Stimulated activated naive CD4-positive, alpha-beta T cell treated with Interleukin-2 at 50 U/mL for 16 hours (primary cell): Measurements from ENCODE around the gene DES.

Source experiments
- DNase-seq: peaks from one replicate; lab custom pipeline; 2025; lab: John Stamatoyannopoulos, UW

The DES gene

DNA sequence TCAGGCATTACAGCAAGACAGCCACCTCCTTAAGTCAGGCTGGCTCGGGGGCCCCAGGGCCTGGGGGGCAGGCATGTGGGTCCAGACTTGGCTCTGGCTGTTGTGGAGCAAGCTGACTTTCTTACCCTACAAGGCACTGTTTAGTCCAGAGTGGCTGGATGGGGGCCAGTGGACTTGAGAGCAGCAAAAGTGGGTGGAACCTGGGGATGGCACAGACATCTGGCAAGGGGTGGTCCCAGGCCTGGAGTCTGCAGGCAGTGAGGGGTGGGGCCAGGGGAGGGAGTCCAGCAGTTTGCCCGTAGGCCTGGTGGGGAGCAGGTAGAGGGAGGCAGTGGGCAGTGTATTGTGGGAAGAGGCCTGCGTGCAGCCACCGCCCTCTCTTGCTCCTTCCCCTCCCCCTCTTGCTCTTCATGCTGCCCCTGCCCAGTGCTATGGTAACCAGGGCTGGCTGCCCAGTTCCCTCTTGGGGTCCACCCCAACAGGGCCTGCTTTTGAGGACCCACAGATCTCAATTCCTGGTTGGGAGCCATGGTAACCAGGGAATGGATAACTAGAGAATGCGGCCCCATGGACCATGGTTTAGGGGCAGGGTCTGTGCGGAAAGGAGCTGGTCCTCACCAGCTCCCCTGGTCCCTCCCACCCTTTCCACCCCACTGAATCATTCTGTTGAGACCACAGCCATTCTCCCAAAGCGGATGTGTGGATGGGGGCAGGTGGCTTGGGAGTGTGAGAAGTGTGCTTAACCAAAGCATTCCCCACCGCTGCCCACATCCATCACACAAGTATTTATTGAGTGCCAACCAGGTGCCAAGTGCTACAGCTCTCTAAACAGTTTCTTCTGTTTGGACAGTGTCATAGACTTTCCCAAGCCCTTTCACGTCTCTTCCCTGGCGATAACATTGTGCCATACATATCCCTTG, 35.8 kb downstream of the DES start:
- DNase-seq, result no peak

DNA sequence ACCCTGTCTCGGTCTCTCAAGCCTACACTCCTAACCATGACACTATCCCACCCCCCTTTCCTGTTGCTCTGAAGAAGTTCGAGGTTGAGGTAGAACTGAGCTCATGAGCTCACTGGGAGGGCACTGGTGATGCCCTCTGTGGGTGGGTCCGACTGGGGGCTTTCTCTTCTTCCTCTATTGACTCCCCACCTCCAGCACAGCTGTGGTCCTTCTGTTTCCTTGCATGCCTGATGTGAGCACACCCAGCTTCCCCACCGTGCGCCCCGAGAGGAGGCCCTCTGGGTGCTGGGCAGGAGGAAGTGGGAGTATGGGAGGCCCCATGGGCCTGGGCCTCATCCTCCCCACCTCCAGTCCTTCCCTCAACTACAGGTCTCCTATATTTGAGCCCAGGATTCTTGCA, 37.4 kb downstream of the DES start:
- DNase-seq, result no peak

DNA sequence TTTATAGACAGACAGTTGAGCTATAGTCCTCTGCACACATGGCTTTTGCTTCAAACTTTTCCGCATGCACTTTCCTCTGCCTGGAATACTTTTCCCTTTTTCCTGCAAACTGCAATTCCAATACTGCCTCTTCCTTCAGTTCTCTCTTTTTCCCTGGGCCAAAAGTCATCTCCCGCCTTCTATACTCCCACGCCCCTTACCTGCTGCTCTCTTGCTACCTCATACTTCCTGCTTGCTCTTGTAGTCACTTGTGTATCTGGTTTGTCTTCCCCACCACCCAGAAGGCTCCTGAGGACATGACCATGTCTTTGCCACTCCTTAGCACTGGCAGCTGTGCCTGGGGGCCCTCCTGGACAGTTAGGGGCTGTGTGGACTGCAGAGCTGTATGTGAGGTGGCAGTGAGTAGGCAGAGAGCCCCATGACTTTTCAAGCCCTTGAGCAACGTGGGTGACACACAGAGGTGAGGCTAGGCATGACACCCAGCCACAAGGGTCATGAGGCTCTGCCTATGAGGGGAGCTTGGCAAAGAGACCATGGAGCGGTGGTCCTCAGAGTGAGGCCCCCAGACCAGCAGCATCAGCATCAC, 39.7 kb downstream of the DES start:
- no peak for DNase-seq

DNA sequence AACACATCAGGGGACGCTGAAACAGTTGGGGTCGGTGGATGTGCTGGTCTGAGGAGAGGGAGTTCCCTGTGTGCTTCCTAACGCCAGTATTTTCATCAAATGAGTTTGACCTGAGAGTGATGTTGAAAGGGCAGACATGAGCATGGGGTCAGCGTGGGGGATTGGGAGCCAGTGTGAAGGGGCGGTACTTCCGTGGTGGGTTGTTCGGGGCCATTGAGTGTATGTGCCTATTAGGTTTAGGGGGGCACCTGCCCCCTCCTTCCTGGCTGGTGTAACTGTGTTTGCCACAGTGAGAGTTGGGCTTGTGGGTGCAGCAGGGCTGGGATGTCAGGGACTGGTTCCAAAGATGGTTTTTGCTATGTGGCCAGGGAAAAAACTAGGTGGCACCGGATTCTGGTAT, 40.8 kb downstream of the DES start:
- DNase-seq, result no peak

DNA sequence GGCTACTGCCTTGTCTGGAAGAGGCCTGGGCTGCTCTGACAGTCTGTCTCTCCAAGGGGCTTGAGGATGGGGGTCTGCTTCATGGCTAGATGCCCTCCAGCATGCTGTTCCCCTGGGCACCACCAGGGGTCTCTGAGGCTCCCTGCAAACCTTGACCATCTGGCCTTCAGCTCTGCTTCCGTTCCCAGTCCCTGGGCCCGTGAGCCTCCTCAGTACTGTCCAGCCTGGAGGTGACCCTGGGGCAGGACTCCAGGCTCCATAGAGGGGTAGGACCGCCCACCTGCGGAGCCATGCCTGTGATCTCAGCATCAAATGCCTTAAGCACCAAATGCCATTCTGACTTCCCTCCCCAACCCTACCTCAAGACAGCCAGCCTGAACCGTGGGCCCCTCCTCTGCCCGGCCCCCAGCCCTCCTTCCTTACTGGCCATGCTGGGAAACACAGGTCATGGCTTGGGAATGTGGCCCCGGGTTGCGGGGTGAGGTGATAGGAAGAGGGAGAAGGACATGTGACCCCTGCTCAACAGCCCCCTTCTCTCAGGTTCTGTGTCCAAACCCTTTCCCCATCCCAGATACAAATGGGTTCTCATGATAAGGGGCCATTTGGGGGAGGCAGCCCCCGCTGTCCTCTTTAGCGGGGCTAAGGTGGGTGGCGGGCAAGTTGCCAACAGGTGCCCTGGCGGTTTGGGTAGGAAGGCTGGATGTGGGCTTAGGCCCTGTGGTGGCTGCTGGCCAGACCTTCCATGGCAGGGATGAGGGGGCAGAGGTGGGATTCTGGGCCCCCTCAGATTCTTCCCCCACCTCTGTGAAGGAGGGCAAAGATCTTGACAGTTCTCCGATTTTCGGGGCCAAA, 41.5 kb downstream of the DES start:
- DNase-seq, result no peak

DNA sequence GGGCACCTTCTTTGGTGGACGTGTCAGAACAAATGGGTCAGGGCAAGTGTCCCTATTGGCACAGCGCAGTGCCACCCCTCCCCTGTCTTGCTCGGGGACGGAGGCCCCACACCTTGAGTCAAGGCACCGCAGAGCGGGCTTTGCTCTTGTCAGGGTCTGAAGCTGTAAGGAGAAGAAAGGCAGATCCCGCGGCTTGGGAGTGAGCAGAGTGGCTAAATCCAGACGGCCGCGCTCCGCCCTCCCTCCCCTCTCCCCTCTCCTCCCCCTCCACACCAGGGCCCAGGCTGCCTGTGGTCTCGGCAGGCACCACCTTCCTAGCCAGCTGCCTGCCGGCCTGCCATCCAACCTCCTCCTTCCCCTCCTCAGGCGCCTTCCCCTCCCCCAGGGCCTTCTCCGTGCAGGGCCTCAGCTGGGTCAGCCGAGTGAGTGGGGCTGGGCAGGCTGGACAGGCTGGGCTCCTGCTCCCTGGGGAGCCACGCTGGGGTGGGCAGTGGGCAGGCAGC, 42.3 kb downstream of the DES start:
- DNase-seq, result no peak

DNA sequence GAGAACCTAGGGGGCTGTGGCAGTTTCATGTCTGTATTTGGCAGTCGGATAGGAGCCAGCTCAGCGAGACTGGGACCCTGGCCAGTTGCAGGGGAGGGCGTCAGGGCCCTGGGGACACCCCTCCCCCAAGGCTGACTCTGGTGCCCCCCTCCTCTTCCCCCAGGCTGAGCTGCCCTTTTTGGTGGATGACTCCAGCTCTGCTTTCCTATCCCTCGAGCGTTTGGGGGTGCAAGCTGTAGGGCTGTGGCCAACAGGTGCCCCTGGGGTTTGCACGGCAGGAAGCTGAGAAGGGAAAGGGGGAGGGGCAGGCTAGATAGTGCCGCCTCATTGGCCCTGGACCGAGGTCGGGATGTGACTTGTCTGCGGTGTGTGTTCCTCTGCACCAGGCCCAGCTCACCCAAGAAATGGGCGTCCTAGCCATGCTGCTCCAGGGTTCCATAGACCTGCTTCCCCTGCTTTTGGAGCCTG, 42.9 kb downstream of the DES start:
- DNase-seq, result no peak

DNA sequence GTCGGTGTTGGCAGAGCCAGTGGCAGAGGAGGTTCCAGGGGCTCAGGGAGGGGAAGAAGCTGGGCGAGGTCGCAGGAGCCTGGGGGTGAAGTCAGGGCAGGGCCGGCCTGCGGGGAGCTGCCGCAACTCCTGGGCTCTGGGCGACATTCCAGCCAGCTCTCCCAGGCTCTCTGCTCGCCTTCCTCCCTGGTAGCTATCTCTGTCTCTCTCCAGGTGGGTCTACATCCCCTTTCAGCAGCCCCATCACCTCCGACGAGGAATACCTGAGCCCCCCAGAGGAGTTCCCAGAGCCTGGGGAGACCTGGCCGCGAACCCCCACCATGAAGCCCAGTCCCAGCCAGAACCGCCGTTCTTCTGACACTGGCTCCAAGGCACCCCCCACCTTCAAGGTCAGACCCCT, 43.5 kb downstream of the DES start:
- DNase-seq, result no peak

DNA sequence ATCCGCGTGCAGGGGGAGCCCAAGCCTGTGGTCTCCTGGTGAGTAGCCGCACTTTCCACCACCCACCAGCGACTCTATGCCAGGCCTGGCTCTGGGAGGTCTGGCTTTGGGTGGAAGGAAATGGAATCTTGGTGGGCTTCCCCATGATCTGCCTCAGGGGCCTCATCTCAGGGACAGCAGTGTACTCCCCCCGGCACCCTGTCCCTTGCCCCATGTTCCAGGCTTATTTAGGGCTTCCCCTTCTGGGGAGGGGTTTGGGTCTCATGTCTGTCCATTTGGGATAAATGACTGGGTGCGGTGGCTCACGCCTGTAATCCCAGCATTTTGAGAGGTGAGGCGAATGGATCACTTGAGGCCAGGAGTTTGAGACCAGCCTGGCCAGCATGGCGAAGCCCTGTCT, 44.2 kb downstream of the DES start:
- no peak for DNase-seq

DNA sequence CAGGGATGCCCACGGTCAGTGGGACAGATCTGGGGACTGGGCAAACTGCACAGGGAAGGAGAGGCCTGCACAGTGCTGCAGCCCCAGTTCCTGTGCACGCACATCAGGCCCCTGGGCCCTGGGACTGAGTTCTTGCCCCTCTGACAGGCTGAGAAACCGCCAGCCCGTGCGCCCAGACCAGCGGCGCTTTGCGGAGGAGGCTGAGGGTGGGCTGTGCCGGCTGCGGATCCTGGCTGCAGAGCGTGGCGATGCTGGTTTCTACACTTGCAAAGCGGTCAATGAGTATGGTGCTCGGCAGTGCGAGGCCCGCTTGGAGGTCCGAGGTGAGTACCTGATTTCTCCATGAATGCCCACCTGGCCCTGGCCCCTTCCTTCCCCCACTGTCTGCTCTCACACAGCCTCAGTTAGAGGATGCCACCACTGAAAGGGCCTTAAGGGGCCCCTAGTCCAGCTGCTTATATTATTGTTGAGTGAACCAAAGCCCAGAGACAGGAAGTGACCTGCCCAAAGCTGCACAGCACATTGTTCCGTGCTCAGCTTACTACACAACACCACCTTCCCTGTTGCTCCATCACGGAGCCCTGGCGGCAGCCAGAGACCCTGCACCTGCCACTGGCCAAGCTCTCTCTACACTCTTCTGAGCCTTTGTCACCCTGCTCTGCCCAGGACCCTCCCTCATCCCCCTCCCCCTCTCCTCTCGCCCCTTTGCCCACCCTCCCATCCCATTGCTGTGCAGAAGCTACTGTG, 46.3 kb downstream of the DES start:
- no peak for DNase-seq

DNA sequence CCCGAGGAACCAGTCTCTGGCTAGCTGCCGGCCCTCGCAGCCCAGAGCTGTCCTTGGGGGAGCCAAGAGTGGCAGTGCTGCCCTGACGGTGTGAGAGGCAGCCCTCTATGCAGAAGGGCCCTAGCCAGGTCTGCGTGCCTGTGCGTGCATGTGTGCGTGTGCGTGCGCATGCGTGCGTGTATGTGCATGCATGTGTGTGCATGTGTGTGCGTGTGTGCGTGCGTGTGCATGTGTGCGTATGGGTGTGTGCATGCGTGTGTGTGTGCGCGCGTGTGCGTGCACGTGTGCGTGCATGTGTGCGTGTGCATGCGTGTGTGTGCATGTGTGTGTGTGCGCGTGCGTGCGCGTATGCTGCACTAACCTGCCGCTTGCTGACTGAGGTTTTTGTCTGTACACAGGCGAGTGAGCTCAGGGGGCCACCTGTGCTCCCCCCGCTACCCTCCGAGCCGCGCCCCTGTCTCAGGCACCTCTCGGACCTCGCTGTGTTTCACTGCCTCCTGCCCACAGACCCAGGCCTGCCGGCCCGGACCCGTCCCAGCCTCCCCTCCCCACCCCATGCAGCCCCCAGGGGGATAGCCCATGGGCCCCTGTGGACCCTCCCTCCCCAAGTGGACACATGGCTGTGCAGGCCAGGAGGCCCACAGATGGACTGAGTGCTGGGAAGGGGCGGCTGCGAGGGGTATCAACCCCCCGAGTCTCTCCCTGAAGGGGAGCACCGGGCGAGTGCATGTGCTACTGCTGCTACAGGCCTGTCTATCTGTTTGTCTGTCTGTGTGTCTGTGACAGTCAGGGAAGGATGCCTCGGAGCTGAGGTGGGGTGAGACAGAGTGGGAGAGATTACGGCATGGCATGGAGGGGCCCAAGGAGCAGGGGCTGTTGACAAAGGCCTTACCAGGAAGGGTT, 47.7 kb downstream of the DES start:
- DNase-seq, result no peak

DNA sequence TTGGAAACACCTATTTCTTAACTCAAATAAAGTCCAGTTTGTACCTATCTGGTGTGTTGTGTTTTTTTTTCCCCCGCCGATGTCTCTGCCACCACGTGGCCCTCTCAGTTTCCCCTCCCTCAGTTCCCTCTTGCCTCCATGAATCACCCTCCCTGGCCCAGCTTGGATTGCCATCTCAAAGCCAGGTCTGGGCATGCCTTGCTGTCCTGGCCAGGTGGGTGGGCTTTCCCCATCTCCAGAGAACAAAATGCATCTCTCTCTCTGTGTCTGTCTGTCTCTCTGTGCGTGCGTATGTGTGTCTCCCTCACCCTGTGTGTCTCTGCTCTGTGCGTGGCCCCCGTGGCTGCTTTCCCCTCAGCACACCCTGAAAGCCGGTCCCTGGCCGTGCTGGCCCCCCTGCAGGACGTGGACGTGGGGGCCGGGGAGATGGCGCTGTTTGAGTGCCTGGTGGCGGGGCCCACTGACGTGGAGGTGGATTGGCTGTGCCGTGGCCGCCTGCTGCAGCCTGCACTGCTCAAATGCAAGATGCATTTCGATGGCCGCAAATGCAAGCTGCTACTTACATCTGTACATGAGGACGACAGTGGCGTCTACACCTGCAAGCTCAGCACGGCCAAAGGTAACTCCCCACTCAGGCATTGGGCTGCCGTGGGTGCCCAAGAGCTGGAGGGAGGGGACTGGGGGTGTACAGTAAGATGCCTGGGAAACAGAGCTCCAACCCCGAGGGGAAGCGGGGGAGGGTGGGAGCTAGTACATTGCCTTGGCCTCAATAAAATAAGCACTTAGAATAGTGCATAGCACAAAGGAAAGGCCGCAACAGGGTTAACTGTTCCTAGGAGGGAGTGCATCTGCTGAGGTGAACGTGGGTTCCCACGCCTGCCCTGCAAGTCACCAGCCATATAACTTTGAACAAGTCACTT, 48.9 kb downstream of the DES start:
- no peak for DNase-seq

DNA sequence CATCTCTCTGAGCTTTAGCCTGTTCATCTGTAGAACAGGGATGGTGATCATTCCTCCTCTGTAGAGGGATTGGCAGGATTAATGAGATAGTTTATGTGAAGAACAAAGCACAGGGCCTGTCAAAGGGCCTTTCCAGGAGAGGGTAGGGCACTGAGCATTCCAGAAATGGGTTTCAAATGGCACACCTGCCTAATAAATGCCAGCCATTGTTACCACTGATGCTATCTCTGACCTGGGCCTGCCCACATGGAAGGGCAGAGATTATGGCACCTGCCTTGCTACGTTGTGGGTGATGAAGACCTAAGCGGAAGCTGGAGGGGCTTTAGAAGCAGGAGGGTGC, 49.5 kb downstream of the DES start:
- DNase-seq, result no peak

DNA sequence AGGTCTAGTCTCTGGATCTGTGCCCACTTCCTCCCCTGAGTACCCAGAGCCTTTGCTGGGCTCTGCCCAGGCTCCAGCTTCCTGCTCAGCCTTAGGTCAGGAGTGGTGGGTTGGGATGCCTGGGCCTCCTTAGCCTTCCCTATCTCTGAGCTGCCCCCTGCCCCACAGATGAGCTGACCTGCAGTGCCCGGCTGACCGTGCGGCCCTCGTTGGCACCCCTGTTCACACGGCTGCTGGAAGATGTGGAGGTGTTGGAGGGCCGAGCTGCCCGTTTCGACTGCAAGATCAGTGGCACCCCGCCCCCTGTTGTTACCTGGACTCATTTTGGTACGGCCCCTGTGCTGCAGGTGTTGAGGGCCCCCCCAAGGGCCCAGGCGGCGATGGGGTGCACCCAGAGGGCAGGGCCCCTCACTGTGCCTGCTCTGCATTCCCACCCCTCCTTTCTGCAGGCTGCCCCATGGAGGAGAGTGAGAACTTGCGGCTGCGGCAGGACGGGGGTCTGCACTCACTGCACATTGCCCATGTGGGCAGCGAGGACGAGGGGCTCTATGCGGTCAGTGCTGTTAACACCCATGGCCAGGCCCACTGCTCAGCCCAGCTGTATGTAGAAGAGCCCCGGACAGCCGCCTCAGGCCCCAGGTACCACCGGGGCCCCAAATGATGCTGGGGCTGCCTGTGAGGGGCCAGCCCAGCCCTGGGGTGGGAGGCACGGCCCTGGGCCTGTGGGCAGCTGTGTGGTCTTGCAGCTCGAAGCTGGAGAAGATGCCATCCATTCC, 50.4 kb downstream of the DES start:
- no peak for DNase-seq

DNA sequence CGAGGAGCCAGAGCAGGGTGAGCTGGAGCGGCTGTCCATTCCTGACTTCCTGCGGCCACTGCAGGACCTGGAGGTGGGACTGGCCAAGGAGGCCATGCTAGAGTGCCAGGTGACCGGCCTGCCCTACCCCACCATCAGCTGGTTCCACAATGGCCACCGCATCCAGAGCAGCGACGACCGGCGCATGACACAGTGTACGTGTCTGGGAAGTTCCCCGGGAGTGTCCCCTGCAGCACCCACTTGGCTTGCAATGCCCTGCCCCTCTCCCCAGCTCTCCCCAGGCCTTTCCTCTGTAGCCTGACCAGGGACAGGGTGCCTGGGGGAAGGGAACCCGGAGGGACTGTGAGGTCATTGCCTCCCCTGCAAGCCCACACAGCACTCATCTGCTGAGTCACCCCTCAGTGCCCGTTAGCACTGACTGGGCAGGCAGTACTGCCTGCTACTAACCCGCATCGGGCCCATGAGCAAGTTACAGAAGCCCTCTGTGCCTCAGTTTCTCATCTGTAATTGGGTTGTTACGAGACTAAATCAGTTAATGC, 51.1 kb downstream of the DES start:
- no peak for DNase-seq

DNA sequence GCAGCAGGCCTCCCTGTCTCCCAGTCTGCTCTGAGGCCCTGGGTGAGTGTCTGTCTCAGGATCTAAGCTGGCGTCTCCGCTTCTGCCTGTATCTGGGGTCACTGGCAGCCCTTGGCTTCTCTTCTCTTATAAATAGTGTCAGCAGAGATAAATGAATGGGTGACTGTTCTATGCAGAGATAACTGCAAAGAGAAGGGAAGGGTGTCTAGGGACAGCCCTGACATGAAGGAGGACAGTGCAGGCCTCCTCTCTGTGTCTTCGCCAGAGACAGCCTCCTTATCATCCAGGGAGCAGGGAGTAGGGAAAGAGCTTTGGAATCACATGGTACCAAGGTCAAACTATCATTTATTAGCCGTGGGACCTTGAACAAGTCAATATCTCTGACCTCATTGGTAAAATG, 52.3 kb downstream of the DES start:
- DNase-seq, result no peak

DNA sequence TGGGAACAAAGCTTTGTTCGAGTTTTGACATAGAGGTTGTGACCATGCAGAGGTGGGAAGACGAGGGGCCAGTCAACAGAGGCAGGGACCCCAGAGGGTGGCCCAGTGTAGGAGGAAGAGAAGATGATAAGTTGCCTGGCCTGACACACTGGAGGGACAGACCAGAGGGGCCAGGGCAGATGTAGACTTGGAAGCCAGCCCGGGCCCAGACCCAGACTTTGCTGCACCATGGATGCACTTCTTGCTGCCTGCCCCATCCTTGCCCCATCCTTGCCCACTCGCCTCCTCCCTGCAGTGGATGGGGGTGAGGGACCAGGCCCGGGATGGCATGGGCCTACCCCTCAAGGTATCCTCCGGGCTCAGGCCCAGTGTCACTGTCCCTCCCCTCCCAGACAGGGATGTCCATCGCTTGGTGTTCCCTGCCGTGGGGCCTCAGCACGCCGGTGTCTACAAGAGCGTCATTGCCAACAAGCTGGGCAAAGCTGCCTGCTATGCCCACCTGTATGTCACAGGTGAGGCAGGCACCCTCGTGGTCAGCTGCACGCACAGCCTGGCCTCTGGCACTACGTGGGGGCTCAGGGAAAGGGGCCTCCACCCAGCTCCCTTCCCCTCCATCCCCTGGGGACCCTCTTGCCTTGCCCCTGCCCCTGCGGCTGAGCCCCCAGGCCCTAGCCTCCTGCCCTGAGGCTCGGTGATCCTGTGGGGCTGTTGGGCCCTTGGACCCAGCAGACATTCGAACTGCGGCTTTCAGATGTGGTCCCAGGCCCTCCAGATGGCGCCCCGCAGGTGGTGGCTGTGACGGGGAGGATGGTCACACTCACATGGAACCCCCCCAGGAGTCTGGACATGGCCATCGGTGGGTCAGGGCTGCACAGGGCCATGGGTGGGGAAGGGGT, 53.5 kb downstream of the DES start:
- no peak for DNase-seq
